Endothelial cell of umbilical vein (primary cell): ENCODE measurements around the gene PLXNC1.

Experiments
- CTCF ChIP-seq, 2 donors: IDR thresholded peaks; 1 replicate in 1 of 2; 2 replicates in 1 of 2; pipeline ENCODE4 v1.5.1; 2011; ENCODE audit warnings: low read length in 2 of 2, mild to moderate bottlenecking in 2 of 2, moderate library complexity in 2 of 2, control low read depth in 1 of 2, inconsistent platforms in 1 of 2, low read depth in 1 of 2; ENCODE audit not compliant: insufficient read depth in 1 of 2; ENCODE audit errors: extremely low read depth in 1 of 2
- MAX ChIP-seq: IDR thresholded peaks from 2 replicates; pipeline ENCODE4 v1.6.1; 2011; ENCODE audit not compliant: insufficient read depth, insufficient read length

- TF ChIP-seq CTCF (IDR thresholded peaks at IDR 0.05; ENCODE audit: extremely low read depth in 1 of 2, insufficient read depth in 1 of 2, low read depth in 1 of 2, low read length in 2 of 2) (no peak), MAX (no peak)
Measured at GRCh38 chr12:94122591-94122990, 25.8 kb upstream of the PLXNC1 start.
